KOPT-K1 (cell line): ENCODE results near the gene OR8B8.
"Not testable (repeated sequence)": the region's sequence is repeated elsewhere in the genome, so short reads cannot be mapped to it uniquely, and the experiment has no call there.

Source experiments
- H3K27ac ChIP-seq: fragments of 200-600 bp; sonication (generic); 2 replicates; pipeline ENCODE4 v1.5.1; 2016; ENCODE audit warnings: antibody characterized with exemption, mild to moderate bottlenecking, low read depth, low read length; ENCODE audit not compliant: poor library complexity, severe bottlenecking
- H3K36me3 ChIP-seq: fragments of 200-600 bp; sonication (generic); 2 replicates; pipeline ENCODE4 v1.5.1; 2017; ENCODE audit warnings: antibody characterized with exemption, mild to moderate bottlenecking, low read length, moderate library complexity; ENCODE audit not compliant: insufficient read depth
- H3K9me3 ChIP-seq: fragments of 200-600 bp; sonication (generic); 2 replicates; pipeline ENCODE4 v1.5.1; 2017; ENCODE audit warnings: antibody characterized with exemption, low read length, mild to moderate bottlenecking; ENCODE audit not compliant: insufficient read depth, poor library complexity, severe bottlenecking

Gene OR8B8

GRCh38 chr11:124463324-124463723 lies 17.8 kb upstream of the OR8B8 start:
- H3K36me3 ChIP-seq = no peaks in the 10 kb centered on the region
- no peak overlapping the region for H3K27ac ChIP-seq
- H3K9me3 ChIP-seq = no peaks in the 10 kb centered on the region

DNA sequence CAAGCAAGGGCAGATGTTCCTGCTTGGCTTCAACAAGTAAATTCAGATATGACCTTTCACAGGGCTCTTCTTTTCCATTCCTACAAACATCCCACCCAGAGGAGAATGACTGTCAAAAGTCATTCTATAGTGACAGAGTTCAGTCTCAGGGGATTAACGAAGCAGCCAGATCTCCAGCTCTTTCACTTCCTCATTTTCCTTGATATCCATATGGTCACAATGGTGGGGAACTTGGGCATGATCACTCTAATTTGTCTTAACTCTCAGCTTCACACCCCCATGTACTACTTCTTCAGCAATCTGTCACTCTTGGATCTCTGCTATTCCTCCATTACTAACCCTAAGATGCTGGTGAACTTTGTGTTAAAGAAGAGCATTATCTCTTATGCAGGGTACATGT lies 15.0 kb upstream of the OR8B8 start:
- H3K36me3 ChIP-seq = no peaks in the 10 kb centered on the region
- no peak overlapping the region for H3K27ac ChIP-seq
- H3K9me3 ChIP-seq = no peaks in the 10 kb centered on the region

DNA sequence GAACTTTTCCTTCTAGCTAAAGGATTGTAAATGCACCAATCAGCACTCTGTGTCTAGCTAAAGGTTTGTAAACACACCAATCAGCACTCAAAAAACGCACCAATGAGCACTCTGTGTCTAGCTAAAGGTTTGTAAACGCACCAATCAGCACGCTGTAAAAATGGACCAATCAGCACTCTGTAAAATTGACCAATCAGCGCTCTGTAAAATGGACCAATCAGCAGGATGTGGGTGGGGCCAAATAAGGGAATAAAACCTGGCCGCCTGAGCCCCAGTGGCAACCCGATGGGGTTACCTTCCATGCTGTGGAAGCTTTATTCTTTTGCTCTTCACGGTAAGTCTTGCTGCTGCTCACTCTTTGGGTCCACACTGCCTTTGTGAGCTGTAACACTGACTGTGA lies 13.9 kb upstream of the OR8B8 start:
- H3K9me3 ChIP-seq, H3K36me3 ChIP-seq: not testable (repeated sequence)

GRCh38 chr11:124454552-124454951 lies 9.1 kb upstream of the OR8B8 start:
- no peaks in the 10 kb centered on the region for H3K36me3 ChIP-seq
- no peak overlapping the region for H3K27ac ChIP-seq
- H3K9me3 ChIP-seq = no peaks in the 10 kb centered on the region

More for the DNA sequence above, 13.9 kb upstream of the OR8B8 start:
- H3K27ac ChIP-seq = not testable (repeated sequence)

GRCh38 chr11:124446916-124447315 lies 1.4 kb upstream of the OR8B8 start:
- no peak overlapping the region for H3K27ac ChIP-seq
- H3K9me3 ChIP-seq = no peaks in the 10 kb centered on the region
- H3K36me3 ChIP-seq = no peaks in the 10 kb centered on the region

DNA sequence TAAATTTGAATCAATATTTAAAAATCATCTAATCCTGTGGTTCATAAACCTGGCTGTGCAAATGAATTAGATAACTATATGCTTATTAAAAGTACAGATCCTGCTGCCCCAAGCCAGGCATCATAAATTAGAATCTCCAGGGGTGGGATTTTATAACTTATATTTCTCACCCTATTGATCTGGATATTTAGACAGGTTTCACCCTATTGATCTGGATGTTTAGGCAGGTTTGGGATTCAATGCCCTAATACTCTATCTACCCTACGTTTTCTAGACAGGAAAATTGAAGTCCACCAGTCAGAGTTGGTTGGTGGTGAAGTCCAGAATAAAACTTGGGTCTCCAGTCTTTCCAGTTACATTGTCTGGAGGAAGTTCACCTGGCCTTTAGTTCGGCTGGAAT lies 2.6 kb downstream of the OR8B8 start:
- H3K36me3 ChIP-seq = no peaks in the 10 kb centered on the region
- H3K9me3 ChIP-seq = no peaks in the 10 kb centered on the region
- H3K27ac ChIP-seq = no peak overlapping the region

DNA sequence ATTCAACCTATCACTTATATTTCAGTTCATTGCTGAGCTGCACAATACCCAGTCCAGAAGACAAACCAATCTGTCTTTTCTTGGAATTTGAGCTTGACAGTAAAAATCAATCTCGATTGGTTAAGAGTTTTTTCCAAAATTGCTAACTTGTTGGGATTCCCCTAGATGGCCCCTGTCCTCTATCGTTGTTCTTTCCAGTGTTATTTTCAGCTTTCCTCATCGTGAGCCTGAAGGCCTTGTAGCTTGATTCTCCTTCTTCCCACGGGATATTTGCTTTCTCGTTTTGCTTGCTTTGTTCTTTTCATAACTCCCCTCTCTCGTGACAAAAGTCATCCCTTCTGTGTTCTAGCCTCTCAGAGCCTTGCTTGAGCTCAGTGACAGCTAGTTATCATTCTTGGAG lies 3.1 kb downstream of the OR8B8 start:
- Histone ChIP-seq H3K27ac (no peak overlapping the region), H3K9me3 (no peaks in the 10 kb centered on the region), H3K36me3 (no peaks in the 10 kb centered on the region)

DNA sequence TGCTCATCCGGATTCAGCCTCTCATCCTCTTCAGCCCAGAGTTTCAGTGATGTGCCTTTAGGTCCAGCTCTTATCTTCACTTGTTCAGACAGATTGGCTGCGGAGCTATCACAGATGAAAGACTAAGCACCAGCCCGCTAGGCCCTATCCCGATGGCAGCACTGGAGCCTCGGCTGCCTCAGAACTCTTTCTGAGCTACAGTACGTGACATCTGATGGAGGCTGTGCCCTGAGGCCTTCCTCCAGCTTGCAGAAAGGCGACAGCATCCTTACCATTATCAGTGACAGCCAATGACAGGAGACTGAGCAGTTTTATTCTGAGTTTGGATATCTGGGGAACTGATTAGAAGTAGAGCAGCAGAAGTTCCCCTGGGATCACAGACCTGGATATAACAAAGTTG lies 4.0 kb downstream of the OR8B8 start:
- H3K27ac ChIP-seq = no peak overlapping the region
- H3K9me3 ChIP-seq = no peaks in the 10 kb centered on the region
- no peaks in the 10 kb centered on the region for H3K36me3 ChIP-seq

GRCh38 chr11:124441081-124441480 lies 4.4 kb downstream of the OR8B8 start:
- Histone ChIP-seq H3K9me3 (no peaks in the 10 kb centered on the region), H3K27ac (no peak overlapping the region), H3K36me3 (no peaks in the 10 kb centered on the region)

GRCh38 chr11:124440608-124441007 lies 4.9 kb downstream of the OR8B8 start:
- Histone ChIP-seq H3K36me3 (no peaks in the 10 kb centered on the region), H3K9me3 (no peaks in the 10 kb centered on the region), H3K27ac (no peak overlapping the region)

GRCh38 chr11:124434699-124435098 lies 10.8 kb downstream of the OR8B8 start:
- Histone ChIP-seq H3K36me3 (no peaks in the 10 kb centered on the region), H3K9me3 (peaks cover 6% of the 10 kb centered on the region)

GRCh38 chr11:124429599-124429998 lies 15.9 kb downstream of the OR8B8 start:
- Histone ChIP-seq H3K36me3 (no peaks in the 10 kb centered on the region), H3K27ac (no peak overlapping the region), H3K9me3 (peaks cover 8% of the 10 kb centered on the region)

More at GRCh38 chr11:124434699-124435098, 10.8 kb downstream of the OR8B8 start:
- no peak overlapping the region for H3K27ac ChIP-seq

- H3K36me3 ChIP-seq = no peaks in the 10 kb centered on the region
- H3K27ac ChIP-seq = no peak within 1 kb of the TSS
- no peaks in the 10 kb centered on the region for H3K9me3 ChIP-seq
Observed at GRCh38 chr11:124424384-124424921, 21.0 kb downstream of the OR8B8 start, which contains the start of gene OR8B4. Gene OR8B4, minus strand, starts transcription at chr11:124424871. Its CDS starts 0 bp downstream, at chr11:124424871.

- H3K36me3 ChIP-seq = no peaks in the 10 kb centered on the region
Observed at GRCh38 chr11:124421043-124421442, 24.5 kb downstream of the OR8B8 start.

GRCh38 chr11:124415356-124415923 lies 30.1 kb downstream of the OR8B8 start:
- Histone ChIP-seq H3K36me3 (no peaks in the 10 kb centered on the region), H3K9me3 (no peaks in the 10 kb centered on the region), H3K27ac (no peak overlapping the region)

More at GRCh38 chr11:124421043-124421442, 24.5 kb downstream of the OR8B8 start:
- no peaks in the 10 kb centered on the region for H3K9me3 ChIP-seq
- H3K27ac ChIP-seq = no peak overlapping the region

DNA sequence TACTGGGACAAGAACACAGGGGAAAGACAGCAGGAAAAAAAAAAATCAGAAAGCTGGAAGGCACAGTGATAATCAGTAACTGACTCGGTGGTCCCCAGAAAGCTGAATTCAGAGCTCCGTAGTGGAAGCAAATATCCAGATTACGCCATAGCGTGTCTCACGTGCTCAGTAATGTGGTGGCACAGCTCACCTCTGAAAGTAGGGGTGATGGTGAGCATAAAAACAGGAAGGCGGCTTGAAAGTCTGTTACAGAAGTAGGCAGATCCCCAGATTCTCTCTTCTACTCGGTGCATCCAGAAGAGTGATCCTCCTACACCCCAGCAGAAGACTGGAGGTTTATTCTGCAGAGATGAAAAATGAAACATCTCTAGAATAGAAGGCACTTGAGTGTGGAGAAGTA lies 35.6 kb downstream of the OR8B8 start:
- Histone ChIP-seq H3K9me3 (no peaks in the 10 kb centered on the region), H3K27ac (no peak overlapping the region), H3K36me3 (no peaks in the 10 kb centered on the region)
